ENCODE results near the gene DPY19L1.

Gene DPY19L1

DNA sequence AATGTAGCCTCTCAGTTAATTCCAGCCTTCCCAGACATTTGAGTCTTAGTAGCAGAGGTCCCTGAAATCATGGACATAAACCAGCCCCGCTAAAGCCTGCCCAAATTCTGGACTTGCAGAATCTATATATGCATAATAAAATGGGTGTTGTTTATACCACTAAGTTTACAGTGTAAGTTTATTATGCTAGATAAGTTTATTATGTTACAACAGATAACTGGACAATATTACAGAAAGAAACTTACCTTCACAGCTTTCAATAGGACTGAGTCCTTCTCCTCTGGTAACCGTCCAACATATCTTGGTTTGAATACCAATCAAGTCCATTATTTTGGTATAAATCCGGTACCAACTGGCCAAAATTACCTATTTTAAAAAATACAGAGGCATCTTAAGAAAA lies 26.2 kb downstream of the DPY19L1 start:
- no peak overlapping the region for H3K4me3 ChIP-seq (ENCODE audit: insufficient read depth in 1 of 2, low read depth in 1 of 2, low read length in 2 of 2)
- H3K4me1 ChIP-seq (ENCODE audit: control insufficient read depth, insufficient read depth, low read depth, low read length): peaks cover 1% of the 10 kb centered on the region
- no peak overlapping the region for H4K8ac ChIP-seq (ENCODE audit: low read length)
- WGBS: 100% methylated on average over 2 of the region's 3 CpGs
- DNase-seq: no peak
- peaks cover 11% of the 10 kb centered on the region for H3K79me1 ChIP-seq (replicated peaks; ENCODE audit: low read length, poor library complexity, severe bottlenecking)
- H3K27me3 ChIP-seq (ENCODE audit: control insufficient read depth in 1 of 2, insufficient read depth in 1 of 2, low read length in 2 of 2): no peaks in the 10 kb centered on the region
- H2BK120ac ChIP-seq (ENCODE audit: low read depth, low read length): no peak overlapping the region
- no peak overlapping the region for H3K4ac ChIP-seq (ENCODE audit: low read depth in 1 of 2, low read length in 2 of 2)
- H4K91ac ChIP-seq (ENCODE audit: low read length): no peak overlapping the region
- no peaks in the 10 kb centered on the region for H3K9me3 ChIP-seq (ENCODE audit: control insufficient read depth, low read length)
- H2AFZ ChIP-seq (ENCODE audit: low read depth, low read length): no peak overlapping the region
- H3K18ac ChIP-seq (ENCODE audit: low read depth in 1 of 2, low read length in 2 of 2): no peak overlapping the region
- H2AK5ac ChIP-seq (ENCODE audit: low read length, severe bottlenecking): no peak overlapping the region
- H2BK12ac ChIP-seq (ENCODE audit: low read length in 2 of 2): no peak overlapping the region
- H2BK15ac ChIP-seq (ENCODE audit: low read depth, poor library complexity, severe bottlenecking): no peak overlapping the region
- no peak overlapping the region for H2BK5ac ChIP-seq (ENCODE audit: low read depth, low read length, poor library complexity, severe bottlenecking)
- no peak overlapping the region for H3K27ac ChIP-seq (ENCODE audit: low read length, poor library complexity, severe bottlenecking)
- no peak overlapping the region for H3K23ac ChIP-seq (ENCODE audit: low read length in 2 of 2)
- H3K9ac ChIP-seq (ENCODE audit: low read length): no peak overlapping the region
- H3K4me2 ChIP-seq (ENCODE audit: low read length, poor library complexity, severe bottlenecking): no peak overlapping the region
- peaks cover 9 to 34% of the 10 kb centered on the region in 2 experiments for H3K36me3 ChIP-seq (ENCODE audit: control insufficient read depth in 1 of 2, insufficient read depth in 2 of 2, low read depth in 1 of 2, low read length in 2 of 2)
- H3K14ac ChIP-seq (ENCODE audit: low read length in 2 of 2): no peak overlapping the region

DNA sequence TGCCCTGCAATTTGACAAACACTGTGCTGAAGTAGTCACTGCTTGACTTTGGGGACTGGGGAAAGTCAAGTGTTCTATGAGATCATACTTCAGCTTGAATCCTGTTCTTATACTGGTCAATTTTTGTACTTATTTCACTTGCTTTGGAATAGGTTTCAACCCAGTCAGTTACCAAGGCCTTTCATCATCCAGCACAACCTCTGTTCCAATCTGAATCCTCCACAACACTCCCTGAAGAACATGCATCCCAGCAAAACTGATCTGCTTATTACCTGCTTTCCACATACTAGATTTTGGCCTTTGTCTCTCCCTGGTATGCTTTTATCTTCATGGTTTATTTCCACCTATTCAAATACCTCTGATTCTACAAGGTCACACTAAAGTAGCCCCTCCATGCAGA lies 29.5 kb downstream of the DPY19L1 start:
- Histone ChIP-seq H2AK5ac (ENCODE audit: low read length, severe bottlenecking) (no peak overlapping the region), H3K23ac (ENCODE audit: low read length in 2 of 2) (no peak overlapping the region), H2BK5ac (ENCODE audit: low read depth, low read length, poor library complexity, severe bottlenecking) (no peak overlapping the region), H3K4me2 (ENCODE audit: low read length, poor library complexity, severe bottlenecking) (no peak overlapping the region), H3K4ac (ENCODE audit: low read depth in 1 of 2, low read length in 2 of 2) (no peak overlapping the region), H3K14ac (ENCODE audit: low read length in 2 of 2) (no peak overlapping the region), H3K4me3 (ENCODE audit: insufficient read depth in 1 of 2, low read depth in 1 of 2, low read length in 2 of 2) (no peak overlapping the region), H3K36me3 (ENCODE audit: control insufficient read depth in 1 of 2, insufficient read depth in 2 of 2, low read depth in 1 of 2, low read length in 2 of 2) (peaks cover 9 to 20% of the 10 kb centered on the region in 2 experiments), H3K18ac (ENCODE audit: low read depth in 1 of 2, low read length in 2 of 2) (no peak overlapping the region), H3K79me1 (replicated peaks; ENCODE audit: low read length, poor library complexity, severe bottlenecking) (peaks cover 11% of the 10 kb centered on the region), H2AFZ (ENCODE audit: low read depth, low read length) (no peak overlapping the region), H2BK12ac (ENCODE audit: low read length in 2 of 2) (no peak overlapping the region), H2BK15ac (ENCODE audit: low read depth, poor library complexity, severe bottlenecking) (no peak overlapping the region), H3K4me1 (ENCODE audit: control insufficient read depth, insufficient read depth, low read depth, low read length) (peaks cover 5% of the 10 kb centered on the region), H2BK120ac (ENCODE audit: low read depth, low read length) (no peak overlapping the region), H3K27me3 (ENCODE audit: control insufficient read depth in 1 of 2, insufficient read depth in 1 of 2, low read length in 2 of 2) (no peaks in the 10 kb centered on the region), H3K9ac (ENCODE audit: low read length) (no peak overlapping the region), H4K8ac (ENCODE audit: low read length) (no peak overlapping the region), H3K9me3 (ENCODE audit: control insufficient read depth, low read length) (no peaks in the 10 kb centered on the region), H3K27ac (ENCODE audit: low read length, poor library complexity, severe bottlenecking) (no peak overlapping the region), H4K91ac (ENCODE audit: low read length) (no peak overlapping the region)
- no peak for DNase-seq

DNA sequence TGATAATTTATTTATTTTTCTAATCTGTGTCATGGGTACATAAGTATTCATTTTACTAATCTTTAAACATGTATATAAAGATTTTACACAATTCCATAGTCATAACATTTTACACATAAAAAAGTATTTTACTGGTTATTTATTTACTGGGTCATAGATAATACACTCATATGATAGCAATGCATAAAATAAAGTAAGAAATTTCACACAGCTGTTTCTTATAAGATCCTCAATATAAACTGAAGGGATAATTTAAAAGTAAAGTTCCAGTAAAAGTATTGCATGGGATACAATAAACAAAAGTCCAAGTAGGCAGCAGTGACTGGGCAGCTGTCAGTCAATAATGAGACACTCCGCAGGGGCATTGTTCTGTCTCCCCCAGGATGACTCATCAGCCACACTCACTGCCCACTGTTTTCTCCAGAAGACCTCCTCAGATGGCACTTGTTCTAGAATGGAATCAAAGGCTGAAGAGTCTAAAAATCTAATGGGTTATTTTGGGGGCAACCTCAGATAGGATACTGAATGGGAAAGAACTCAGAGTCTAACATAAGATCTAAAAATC lies 32.7 kb downstream of the DPY19L1 start:
- Histone ChIP-seq H2BK120ac (ENCODE audit: low read depth, low read length) (no peak overlapping the region), H3K27ac (ENCODE audit: low read length, poor library complexity, severe bottlenecking) (peak overlapping the region; percentile 74), H3K9ac (ENCODE audit: low read length) (no peak overlapping the region), H3K4me3 (ENCODE audit: insufficient read depth in 1 of 2, low read depth in 1 of 2, low read length in 2 of 2) (no peak overlapping the region), H3K27me3 (ENCODE audit: control insufficient read depth in 1 of 2, insufficient read depth in 1 of 2, low read length in 2 of 2) (no peaks in the 10 kb centered on the region), H4K8ac (ENCODE audit: low read length) (no peak overlapping the region), H3K4ac (ENCODE audit: low read depth in 1 of 2, low read length in 2 of 2) (no peak overlapping the region), H3K18ac (ENCODE audit: low read depth in 1 of 2, low read length in 2 of 2) (no peak overlapping the region), H3K36me3 (ENCODE audit: control insufficient read depth in 1 of 2, insufficient read depth in 2 of 2, low read depth in 1 of 2, low read length in 2 of 2) (no peaks in the 10 kb centered on the region), H3K9me3 (ENCODE audit: control insufficient read depth, low read length) (no peaks in the 10 kb centered on the region), H2AFZ (ENCODE audit: low read depth, low read length) (no peak overlapping the region), H2BK5ac (ENCODE audit: low read depth, low read length, poor library complexity, severe bottlenecking) (no peak overlapping the region), H2BK15ac (ENCODE audit: low read depth, poor library complexity, severe bottlenecking) (no peak overlapping the region), H4K91ac (ENCODE audit: low read length) (no peak overlapping the region), H2AK5ac (ENCODE audit: low read length, severe bottlenecking) (peak overlapping the region; percentile 94), H3K23ac (ENCODE audit: low read length in 2 of 2) (no peak overlapping the region), H2BK12ac (ENCODE audit: low read length in 2 of 2) (no peak overlapping the region), H3K4me2 (ENCODE audit: low read length, poor library complexity, severe bottlenecking) (no peak overlapping the region), H3K79me1 (replicated peaks; ENCODE audit: low read length, poor library complexity, severe bottlenecking) (peaks cover 6% of the 10 kb centered on the region), H3K14ac (ENCODE audit: low read length in 2 of 2) (no peak overlapping the region), H3K4me1 (ENCODE audit: control insufficient read depth, insufficient read depth, low read depth, low read length) (peaks cover 5% of the 10 kb centered on the region)
- WGBS: 29% methylated on average over 1 of the region's 1 CpG
- peak; percentile 48 for DNase-seq

DNA sequence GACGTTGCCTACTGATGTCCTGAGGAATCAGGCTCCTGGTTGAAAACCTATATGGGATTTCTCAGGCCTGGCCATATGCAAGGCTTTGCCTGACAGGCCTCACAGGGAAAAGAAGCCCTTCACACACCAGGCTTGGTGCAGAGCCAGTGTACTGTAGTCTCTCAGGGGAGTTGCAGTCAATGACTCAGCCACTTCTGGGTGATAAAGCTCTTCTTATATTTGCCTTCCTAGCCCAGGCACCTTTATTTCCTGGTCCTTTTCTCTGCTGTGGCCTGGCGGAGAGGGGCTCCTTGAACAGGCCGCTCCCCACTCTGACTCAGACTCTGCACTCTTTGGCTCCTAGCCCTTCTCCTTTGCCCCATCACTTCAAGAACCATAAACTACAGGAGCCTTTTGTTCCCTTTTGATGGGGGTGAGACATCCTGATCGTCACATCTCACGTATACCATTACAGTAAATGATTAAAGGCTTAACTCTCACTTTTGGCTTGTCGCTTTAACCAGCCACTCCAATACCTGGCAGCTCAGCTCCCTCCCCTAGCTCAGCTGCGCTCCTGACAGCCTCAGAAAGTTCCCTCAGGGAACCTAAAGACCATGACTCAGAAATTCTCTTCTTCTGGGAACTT lies 33.5 kb downstream of the DPY19L1 start:
- peak overlapping the region; percentile 86 for H2AK5ac ChIP-seq (ENCODE audit: low read length, severe bottlenecking)
- H3K23ac ChIP-seq (ENCODE audit: low read length in 2 of 2): no peak overlapping the region
- no peak overlapping the region for H2BK120ac ChIP-seq (ENCODE audit: low read depth, low read length)
- WGBS: 12% methylated on average over 7 of the region's 7 CpGs
- no peaks in the 10 kb centered on the region for H3K27me3 ChIP-seq (ENCODE audit: control insufficient read depth in 1 of 2, insufficient read depth in 1 of 2, low read length in 2 of 2)
- no peaks in the 10 kb centered on the region for H3K9me3 ChIP-seq (ENCODE audit: control insufficient read depth, low read length)
- no peak overlapping the region for H2BK15ac ChIP-seq (ENCODE audit: low read depth, poor library complexity, severe bottlenecking)
- H2BK12ac ChIP-seq (ENCODE audit: low read length in 2 of 2): peak overlapping the region in 1 of 2 experiments; percentile 45
- H2AFZ ChIP-seq (ENCODE audit: low read depth, low read length): peak overlapping the region; percentile 4
- peaks cover 5% of the 10 kb centered on the region for H3K4me1 ChIP-seq (ENCODE audit: control insufficient read depth, insufficient read depth, low read depth, low read length)
- H3K4me2 ChIP-seq (ENCODE audit: low read length, poor library complexity, severe bottlenecking): peak overlapping the region; percentile 27
- H4K91ac ChIP-seq (ENCODE audit: low read length): no peak overlapping the region
- H3K18ac ChIP-seq (ENCODE audit: low read depth in 1 of 2, low read length in 2 of 2): peak overlapping the region; percentile 18 to 45
- H3K14ac ChIP-seq (ENCODE audit: low read length in 2 of 2): no peak overlapping the region
- DNase-seq: peak; percentile 91
- H2BK5ac ChIP-seq (ENCODE audit: low read depth, low read length, poor library complexity, severe bottlenecking): peak overlapping the region; percentile 94
- no peaks in the 10 kb centered on the region for H3K36me3 ChIP-seq (ENCODE audit: control insufficient read depth in 1 of 2, insufficient read depth in 2 of 2, low read depth in 1 of 2, low read length in 2 of 2)
- H3K79me1 ChIP-seq (replicated peaks; ENCODE audit: low read length, poor library complexity, severe bottlenecking): peaks cover 8% of the 10 kb centered on the region
- peak overlapping the region; percentile 98 for H3K27ac ChIP-seq (ENCODE audit: low read length, poor library complexity, severe bottlenecking)
- H3K4me3 ChIP-seq (ENCODE audit: insufficient read depth in 1 of 2, low read depth in 1 of 2, low read length in 2 of 2): peak overlapping the region in 1 of 2 experiments; percentile 35
- H3K9ac ChIP-seq (ENCODE audit: low read length): peak overlapping the region; percentile 42
- peak overlapping the region; percentile 49 for H4K8ac ChIP-seq (ENCODE audit: low read length)
- peak overlapping the region in 1 of 2 experiments; percentile 51 for H3K4ac ChIP-seq (ENCODE audit: low read depth in 1 of 2, low read length in 2 of 2)

Data from mesenchymal stem cell (in vitro differentiated cells and primary cell).